Testis (tissue), 3 donors: ENCODE measurements around the gene EHMT1. TPM values are rescaled to one million over a fixed set of nuclear protein-coding genes. Genes with fewer than 3 reads are reported as not detected.

ENCODE experiments used
- DNase-seq: peaks from one replicate; pipeline ENCODE4 v3.0.0-alpha.2; 2019
- H3K27ac ChIP-seq, 2 donors: fragments of 200-600 bp; sonication (generic); one replicate each; pipeline ENCODE4 v1.5.1; 2019
- H3K27me3 ChIP-seq: fragments of 200-600 bp; sonication (generic); one replicate; pipeline ENCODE4 v1.5.1; 2019
- H3K36me3 ChIP-seq: fragments of 200-600 bp; sonication (generic); one replicate; pipeline ENCODE4 v1.5.1; 2017; ENCODE audit warnings: low read depth; ENCODE audit errors: missing control alignments
- H3K4me1 ChIP-seq: fragments of 200-600 bp; sonication (generic); one replicate; pipeline ENCODE4 v1.5.1; 2019
- H3K4me3 ChIP-seq, 2 donors: fragments of 200-600 bp; sonication (generic); one replicate each; pipeline ENCODE4 v1.5.1; 2017 to 2019
- H3K9me3 ChIP-seq: fragments of 200-600 bp; sonication (generic); one replicate; pipeline ENCODE4 v1.5.1; 2017
- POLR2A ChIP-seq: fragments of 450-650 bp; IDR thresholded peaks from one replicate; pipeline ENCODE4 v1.6.1; 2017; ENCODE audit warnings: antibody characterized with exemption, mild to moderate bottlenecking, moderate library complexity
- WGBS, 2 donors: methylation state at CpG; one replicate each; pipeline ENCODE4 v1.1.5; 2018; 5-methylcytosine and 5-hydroxymethylcytosine counted together
- intact Hi-C: fragments of 100-400 bp; cut with DNase I; formaldehyde crosslinking; loops from one replicate; pipeline ENCODE4 v1.15.1; 2023; ENCODE audit warnings: low total_unique reads
- polyA plus RNA-seq: library from polyadenylated mRNA; stranded (reverse); fragments of 350-450 nt; fragmentation: Illumina TruSeq; extraction: RNeasy Lipid Tissue Mini Kit (QIAGEN cat#74804); gene quantifications from one replicate; pipeline ENCODE4 v1.2.3, GENCODE V29; 2014; ENCODE audit warnings: low read depth, low replicate concordance; ENCODE audit not compliant: insufficient read depth
- total RNA-seq, 2 donors: library from RNA; depleted of rRNA; stranded (reverse); fragments of >200 nt; gene quantifications; one replicate each; pipeline ENCODE4 v1.2.3, GENCODE V29; 2016
- TF ChIP-seq, protein P1 (sequence below), 3 experiments: fragments of 450-650 bp in 2 of 3; fragments of 200-600 bp in 1 of 3; sonication (generic) in 1 of 3; IDR thresholded peaks; one replicate each; pipeline ENCODE4 v1.5.1; 2016 to 2019; ENCODE audit warnings: antibody characterized with exemption in 3 of 3, mild to moderate bottlenecking in 2 of 3, moderate library complexity in 1 of 3

EHMT1 gene
- total and polyA plus RNA-seq, 3 donors from 2014 or later: 116 to 207 (median 193) TPM

DNA sequence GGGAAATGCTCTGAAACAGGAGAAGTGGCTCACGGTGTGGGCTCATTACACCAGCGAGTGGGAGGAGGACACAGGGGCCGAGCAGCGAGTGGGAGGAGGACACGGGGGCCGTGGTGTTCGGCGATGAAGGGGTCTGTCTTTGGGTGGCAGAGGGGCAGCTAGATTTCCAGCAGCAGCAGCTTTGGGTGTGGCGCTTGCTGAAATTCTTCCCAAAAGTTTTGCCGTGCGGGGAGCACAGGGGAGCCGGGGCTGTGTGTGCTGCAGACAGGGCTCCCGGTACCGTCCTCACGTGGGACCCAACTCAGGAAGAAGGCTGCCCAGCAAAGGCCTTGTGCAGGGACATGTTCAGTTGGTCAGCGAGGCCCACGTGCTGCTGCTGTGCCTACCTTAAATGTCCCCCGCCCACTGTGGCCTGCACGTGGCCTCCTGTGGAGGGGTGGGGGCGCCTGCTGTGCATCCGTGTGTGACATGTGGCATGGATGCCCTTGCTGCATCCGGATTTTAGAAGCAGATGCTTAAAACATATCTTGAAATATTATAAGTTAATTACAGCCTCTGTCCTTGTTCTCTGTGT lies 134.5 kb downstream of the EHMT1 start:
- H3K4me3 ChIP-seq: no peak overlapping the region
- no peaks in the 10 kb centered on the region for H3K4me1 ChIP-seq
- no peaks in the 10 kb centered on the region for H3K27me3 ChIP-seq
- DNase-seq: no peak
- intact Hi-C loops: no loop called here
- WGBS, 2 donors: 78 to 79% methylated on average over 20 to 22 of the region's 22 CpGs
- no peak overlapping the region for H3K27ac ChIP-seq
- TF ChIP-seq, protein P1, sequence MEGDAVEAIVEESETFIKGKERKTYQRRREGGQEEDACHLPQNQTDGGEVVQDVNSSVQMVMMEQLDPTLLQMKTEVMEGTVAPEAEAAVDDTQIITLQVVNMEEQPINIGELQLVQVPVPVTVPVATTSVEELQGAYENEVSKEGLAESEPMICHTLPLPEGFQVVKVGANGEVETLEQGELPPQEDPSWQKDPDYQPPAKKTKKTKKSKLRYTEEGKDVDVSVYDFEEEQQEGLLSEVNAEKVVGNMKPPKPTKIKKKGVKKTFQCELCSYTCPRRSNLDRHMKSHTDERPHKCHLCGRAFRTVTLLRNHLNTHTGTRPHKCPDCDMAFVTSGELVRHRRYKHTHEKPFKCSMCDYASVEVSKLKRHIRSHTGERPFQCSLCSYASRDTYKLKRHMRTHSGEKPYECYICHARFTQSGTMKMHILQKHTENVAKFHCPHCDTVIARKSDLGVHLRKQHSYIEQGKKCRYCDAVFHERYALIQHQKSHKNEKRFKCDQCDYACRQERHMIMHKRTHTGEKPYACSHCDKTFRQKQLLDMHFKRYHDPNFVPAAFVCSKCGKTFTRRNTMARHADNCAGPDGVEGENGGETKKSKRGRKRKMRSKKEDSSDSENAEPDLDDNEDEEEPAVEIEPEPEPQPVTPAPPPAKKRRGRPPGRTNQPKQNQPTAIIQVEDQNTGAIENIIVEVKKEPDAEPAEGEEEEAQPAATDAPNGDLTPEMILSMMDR (IDR thresholded peaks at IDR 0.05): no peak
- TF ChIP-seq POLR2A: no peak
- no peaks in the 10 kb centered on the region for H3K36me3 ChIP-seq
- no peaks in the 10 kb centered on the region for H3K9me3 ChIP-seq

DNA sequence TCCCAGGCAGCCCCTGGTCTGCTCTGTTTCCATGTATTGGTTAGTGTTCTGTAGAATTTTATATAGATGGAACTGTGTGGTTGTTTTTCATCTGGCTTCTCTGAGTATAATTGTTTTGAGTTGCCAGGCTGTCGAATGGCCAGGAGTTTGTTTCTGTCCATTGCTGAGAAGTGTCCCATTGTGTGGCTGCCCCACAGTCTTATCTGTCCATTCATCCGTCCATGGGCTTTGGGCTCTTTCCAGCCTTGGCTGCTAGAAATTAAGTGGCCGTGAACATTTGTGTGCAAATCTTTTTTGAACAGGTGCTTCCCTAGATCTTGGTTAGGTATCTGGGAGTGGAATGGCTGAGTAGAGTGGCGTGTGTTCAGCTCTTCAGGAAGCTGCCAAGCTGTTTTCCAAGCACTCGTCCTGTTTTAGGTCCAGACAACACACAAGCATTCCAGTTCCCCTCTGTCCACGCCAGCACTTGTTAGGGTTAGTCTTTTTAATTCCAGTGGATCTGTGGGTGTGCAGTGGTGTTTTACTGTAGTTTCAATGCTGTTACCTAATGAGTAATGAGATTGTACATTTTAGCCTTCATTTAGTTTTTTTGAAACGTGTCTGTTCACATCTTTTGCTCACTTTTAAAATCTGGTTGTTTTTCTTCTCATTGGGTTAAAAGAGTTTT lies 136.6 kb downstream of the EHMT1 start:
- Histone ChIP-seq H3K27ac (no peak overlapping the region), H3K9me3 (no peaks in the 10 kb centered on the region), H3K4me3 (no peak overlapping the region), H3K4me1 (peaks cover under 1% of the 10 kb centered on the region), H3K36me3 (no peaks in the 10 kb centered on the region), H3K27me3 (no peaks in the 10 kb centered on the region)
- no peak for DNase-seq
- intact Hi-C loops: no loop called here
- 93% methylated on average over 7 of the region's 7 CpGs for WGBS, 2 donors
- TF ChIP-seq POLR2A: no peak
- TF ChIP-seq, protein P1 (IDR thresholded peaks at IDR 0.05): no peak

DNA sequence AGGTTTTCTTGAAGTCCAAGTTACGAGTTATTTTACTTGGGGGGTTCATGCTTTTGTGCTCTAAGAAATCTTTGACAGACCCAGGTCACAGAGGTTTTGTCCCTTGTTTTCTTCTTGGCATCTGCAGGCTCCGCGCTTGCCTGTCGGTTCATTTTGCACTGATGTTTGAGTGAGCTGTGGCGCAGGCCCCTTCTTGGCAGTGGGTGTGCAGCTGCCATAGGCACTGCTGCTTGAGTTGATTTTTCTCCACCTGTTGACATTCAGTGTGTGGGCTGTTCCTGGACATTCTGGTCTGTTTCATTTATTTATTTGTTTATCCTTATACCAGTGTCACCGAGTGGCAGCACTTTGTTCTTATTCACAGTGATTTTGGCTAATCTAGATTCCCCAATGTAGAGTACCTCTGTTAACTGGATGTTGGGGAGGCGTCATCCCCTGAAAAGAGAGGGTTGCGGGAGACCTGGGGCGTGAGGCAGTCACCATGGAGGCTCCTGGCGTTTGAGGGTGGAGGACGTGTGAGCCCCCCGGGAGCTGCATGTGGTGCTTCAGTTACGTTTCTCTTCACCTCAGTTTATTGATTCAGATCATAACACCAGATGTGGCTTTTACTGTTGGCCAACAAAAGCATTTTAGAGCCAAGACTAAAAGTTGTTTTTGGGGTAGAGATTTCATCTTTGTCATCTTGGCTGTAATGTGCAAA lies 137.4 kb downstream of the EHMT1 start:
- intact Hi-C loops: no loop called here
- Histone ChIP-seq H3K36me3 (no peaks in the 10 kb centered on the region), H3K27me3 (no peaks in the 10 kb centered on the region), H3K27ac (no peak overlapping the region), H3K4me1 (peaks cover 6% of the 10 kb centered on the region), H3K9me3 (no peaks in the 10 kb centered on the region), H3K4me3 (no peak overlapping the region)
- no peak for DNase-seq
- TF ChIP-seq, protein P1 (IDR thresholded peaks at IDR 0.05): no peak
- no peak for TF ChIP-seq POLR2A
- WGBS, 2 donors: 83 to 86% methylated on average over 13 of the region's 13 CpGs

- Histone ChIP-seq H3K36me3 (no peaks in the 10 kb centered on the region), H3K27me3 (no peaks in the 10 kb centered on the region), H3K4me3 (no peak overlapping the region), H3K4me1 (peaks cover 6% of the 10 kb centered on the region), H3K27ac (no peak overlapping the region), H3K9me3 (no peaks in the 10 kb centered on the region)
- intact Hi-C loops: no loop called here
- TF ChIP-seq, protein P1 (IDR thresholded peaks at IDR 0.05): no peak
- no peak for TF ChIP-seq POLR2A
- no peak for DNase-seq
- 77 to 80% methylated on average over 10 of the region's 10 CpGs for WGBS, 2 donors
Measured at GRCh38 chr9:137757139-137757538, 138.3 kb downstream of the EHMT1 start.
